NCI-H2171 treated with DMSO at 0.1 percent for 48 hours (cell line): ENCODE data around the gene MCEMP1.

Source experiments
- DNase-seq: peaks from one replicate; lab custom pipeline; 2025; lab: John Stamatoyannopoulos, UW

The MCEMP1 gene

GRCh38 chr19:7729211-7729610 is 52.3 kb downstream of the MCEMP1 start:
- DNase-seq, result peak; percentile 16
